Kidney glomerular epithelial cell (primary cell): ENCODE measurements around the gene RPL10A.
"Not testable (repeated sequence)": the region's sequence is repeated elsewhere in the genome, so short reads cannot be mapped to it uniquely, and the experiment has no call there.

ENCODE experiments used
- DNase-seq: peaks from one replicate; lab custom pipeline; 2025; lab: John Stamatoyannopoulos, UW

The RPL10A gene

GRCh38 chr6:35468181-35468979 is at the start of gene RPL10A:
TSS of gene RPL10A (plus strand) at chr6:35468401. CDS start at chr6:35468435, 34 bp downstream.
- DNase-seq, result peak; percentile 97

- DNase-seq, result no peak
Observed at GRCh38 chr6:35419417-35419816, 48.8 kb upstream of the RPL10A start.

GRCh38 chr6:35419961-35420360 is 48.2 kb upstream of the RPL10A start:
- no peak for DNase-seq

- DNase-seq, result peak; percentile 81
Observed at GRCh38 chr6:35425284-35425683, 42.9 kb upstream of the RPL10A start.

GRCh38 chr6:35426074-35426473 is 42.1 kb upstream of the RPL10A start:
- no peak for DNase-seq

GRCh38 chr6:35427435-35427834 is 40.8 kb upstream of the RPL10A start:
- DNase-seq, result no peak

GRCh38 chr6:35427851-35428321 is 40.3 kb upstream of the RPL10A start:
- DNase-seq, result no peak

GRCh38 chr6:35428421-35429149 is 39.6 kb upstream of the RPL10A start:
- DNase-seq, result no peak

- no peak for DNase-seq
Observed at GRCh38 chr6:35429463-35429862, 38.7 kb upstream of the RPL10A start.

- no peak for DNase-seq
Observed at GRCh38 chr6:35432291-35432690, 35.9 kb upstream of the RPL10A start.

GRCh38 chr6:35432702-35433101 is 35.5 kb upstream of the RPL10A start:
- DNase-seq, result not testable (repeated sequence)

- no peak for DNase-seq
Observed at GRCh38 chr6:35435074-35435837, 32.9 kb upstream of the RPL10A start.

- no peak for DNase-seq
Observed at GRCh38 chr6:35436071-35436857, 31.9 kb upstream of the RPL10A start.

- DNase-seq, result not testable (repeated sequence)
Observed at GRCh38 chr6:35438378-35439065, 29.7 kb upstream of the RPL10A start.

- DNase-seq, result no peak
Observed at GRCh38 chr6:35439308-35439707, 28.9 kb upstream of the RPL10A start.

- DNase-seq, result no peak
Observed at GRCh38 chr6:35441205-35441604, 27.0 kb upstream of the RPL10A start.

- DNase-seq, result no peak
Observed at GRCh38 chr6:35441642-35442041, 26.6 kb upstream of the RPL10A start.

GRCh38 chr6:35442693-35443092 is 25.5 kb upstream of the RPL10A start:
- DNase-seq, result no peak

GRCh38 chr6:35443341-35444030 is 24.7 kb upstream of the RPL10A start:
- DNase-seq, result no peak

- DNase-seq, result no peak
Observed at GRCh38 chr6:35445691-35446090, 22.5 kb upstream of the RPL10A start.
